SU-DHL-6 (cell line): ENCODE data around the gene INPPL1.

ENCODE experiments used
- H2AFZ ChIP-seq: fragments of 200-600 bp; sonication (generic); 2 replicates; pipeline ENCODE4 v1.6.1; 2014; ENCODE audit warnings: low read depth, mild to moderate bottlenecking, moderate library complexity, mixed read lengths, antibody characterized with exemption, low read length; ENCODE audit not compliant: severe bottlenecking
- H3F3A ChIP-seq: fragments of 200-600 bp; shearing (Covaris generic); 2 replicates; pipeline ENCODE4 v1.6.0; 2016; ENCODE audit warnings: antibody characterized with exemption, mild to moderate bottlenecking; ENCODE audit not compliant: insufficient read depth
- H3K27ac ChIP-seq: fragments of 200-600 bp; sonication (generic); 2 replicates; pipeline ENCODE4 v1.5.1; 2016; ENCODE audit warnings: low read depth, mild to moderate bottlenecking, low read length, moderate library complexity, mixed read lengths
- H3K27me3 ChIP-seq: fragments of 200-600 bp; sonication (generic), shearing (Covaris generic); 2 replicates; pipeline ENCODE4 v1.6.0; 2014; ENCODE audit warnings: mild to moderate bottlenecking, low read length
- H3K36me3 ChIP-seq: fragments of 200-600 bp; sonication (generic); 2 replicates; pipeline ENCODE4 v1.6.1; 2014; ENCODE audit warnings: mild to moderate bottlenecking, low read length, mixed read lengths
- H3K4me2 ChIP-seq: fragments of 300-600, 200-600 bp; shearing (Covaris generic), sonication (generic); 2 replicates; pipeline ENCODE4 v1.6.0; 2014; ENCODE audit warnings: low read length, low read depth, mild to moderate bottlenecking; ENCODE audit not compliant: poor library complexity, severe bottlenecking
- H3K4me3 ChIP-seq: fragments of 200-600 bp; sonication (generic); 2 replicates; pipeline ENCODE4 v1.5.1; 2014; ENCODE audit warnings: antibody characterized with exemption, low read length, mild to moderate bottlenecking, mixed read lengths; ENCODE audit not compliant: insufficient read depth, poor library complexity, severe bottlenecking
- H3K79me2 ChIP-seq: fragments of 200-600 bp; sonication (generic); 2 replicates; pipeline ENCODE4 v1.6.1; 2014; ENCODE audit warnings: mild to moderate bottlenecking, low read length, moderate library complexity; ENCODE audit not compliant: insufficient read depth
- H3K9ac ChIP-seq: fragments of 200-600 bp; sonication (generic); 2 replicates; pipeline ENCODE4 v1.7.0; 2014; ENCODE audit warnings: mild to moderate bottlenecking, low read length
- H3K9me2 ChIP-seq: fragments of 200-600 bp; sonication (generic); replicated peaks from 2 replicates; pipeline ENCODE4 v1.6.1; 2014; ENCODE audit warnings: low read length; ENCODE audit not compliant: insufficient read depth
- H3K9me3 ChIP-seq: fragments of 200-600 bp; sonication (generic); 2 replicates; pipeline ENCODE4 v1.6.1; 2014; ENCODE audit warnings: low read length, mixed read lengths; ENCODE audit not compliant: insufficient read depth
- H4K20me1 ChIP-seq: fragments of 200-600 bp; sonication (generic); 2 replicates; pipeline ENCODE4 v1.6.1; 2014; ENCODE audit warnings: low read depth, mild to moderate bottlenecking, antibody characterized with exemption, low read length, moderate library complexity, mixed read lengths
- EZH2phosphoT487 ChIP-seq: fragments of 200-600 bp; sonication (generic), shearing (Covaris generic); conservative IDR thresholded peaks from 2 replicates; pipeline ENCODE4 v1.6.1; 2018; ENCODE audit warnings: mild to moderate bottlenecking, antibody characterized with exemption, low read length, moderate library complexity, mixed read lengths
- TF ChIP-seq, protein P1 (sequence below): fragments of 200-600 bp; sonication (generic); IDR thresholded peaks from one replicate; pipeline ENCODE4 v1.5.1; 2017; ENCODE audit warnings: antibody characterized with exemption, mild to moderate bottlenecking, low read length, moderate library complexity; ENCODE audit not compliant: insufficient read depth, poor library complexity, severe bottlenecking

INPPL1 gene

DNA sequence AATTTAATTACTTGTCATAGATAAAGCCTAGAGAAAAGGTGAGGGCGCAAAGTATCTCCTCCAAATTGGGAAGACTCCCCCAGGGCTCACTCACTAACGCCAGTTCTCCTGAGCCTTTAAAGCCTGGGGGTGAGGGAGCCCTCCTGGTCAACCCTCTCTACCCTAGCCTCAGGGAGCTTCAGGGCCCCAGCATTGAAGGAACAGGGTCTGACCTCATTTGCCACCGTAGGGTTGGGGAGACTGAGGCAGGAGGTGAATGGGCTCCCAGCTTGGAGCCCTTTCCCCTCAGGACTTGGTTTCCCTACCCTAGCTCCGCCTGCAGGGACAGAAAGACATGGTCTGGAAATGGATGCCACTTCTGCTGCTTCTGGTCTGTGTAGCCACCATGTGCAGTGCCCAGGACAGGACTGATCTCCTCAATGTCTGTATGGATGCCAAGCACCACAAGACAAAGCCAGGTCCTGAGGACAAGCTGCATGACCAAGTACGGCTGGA, 6.3 kb upstream of the INPPL1 start:
- H3K27me3 ChIP-seq, result no peaks in the 10 kb centered on the region
- no peaks in the 10 kb centered on the region for H3K36me3 ChIP-seq
- H3K9me2 ChIP-seq, result no peaks in the 10 kb centered on the region
- no peak overlapping the region for H2AFZ ChIP-seq
- no peak overlapping the region for H3K9ac ChIP-seq
- no peak overlapping the region for H3K4me3 ChIP-seq
- no peaks in the 10 kb centered on the region for H3K79me2 ChIP-seq
- no peaks in the 10 kb centered on the region for H4K20me1 ChIP-seq
- no peak overlapping the region for H3K4me2 ChIP-seq
- H3K9me3 ChIP-seq, result no peaks in the 10 kb centered on the region
- TF ChIP-seq EZH2phosphoT487, result no peak
- TF ChIP-seq, protein P1, sequence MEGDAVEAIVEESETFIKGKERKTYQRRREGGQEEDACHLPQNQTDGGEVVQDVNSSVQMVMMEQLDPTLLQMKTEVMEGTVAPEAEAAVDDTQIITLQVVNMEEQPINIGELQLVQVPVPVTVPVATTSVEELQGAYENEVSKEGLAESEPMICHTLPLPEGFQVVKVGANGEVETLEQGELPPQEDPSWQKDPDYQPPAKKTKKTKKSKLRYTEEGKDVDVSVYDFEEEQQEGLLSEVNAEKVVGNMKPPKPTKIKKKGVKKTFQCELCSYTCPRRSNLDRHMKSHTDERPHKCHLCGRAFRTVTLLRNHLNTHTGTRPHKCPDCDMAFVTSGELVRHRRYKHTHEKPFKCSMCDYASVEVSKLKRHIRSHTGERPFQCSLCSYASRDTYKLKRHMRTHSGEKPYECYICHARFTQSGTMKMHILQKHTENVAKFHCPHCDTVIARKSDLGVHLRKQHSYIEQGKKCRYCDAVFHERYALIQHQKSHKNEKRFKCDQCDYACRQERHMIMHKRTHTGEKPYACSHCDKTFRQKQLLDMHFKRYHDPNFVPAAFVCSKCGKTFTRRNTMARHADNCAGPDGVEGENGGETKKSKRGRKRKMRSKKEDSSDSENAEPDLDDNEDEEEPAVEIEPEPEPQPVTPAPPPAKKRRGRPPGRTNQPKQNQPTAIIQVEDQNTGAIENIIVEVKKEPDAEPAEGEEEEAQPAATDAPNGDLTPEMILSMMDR, result no peak
- H3K27ac ChIP-seq, result no peak overlapping the region
- H3F3A ChIP-seq, result no peaks in the 10 kb centered on the region; the same call in 1 of the 2 replicates

DNA sequence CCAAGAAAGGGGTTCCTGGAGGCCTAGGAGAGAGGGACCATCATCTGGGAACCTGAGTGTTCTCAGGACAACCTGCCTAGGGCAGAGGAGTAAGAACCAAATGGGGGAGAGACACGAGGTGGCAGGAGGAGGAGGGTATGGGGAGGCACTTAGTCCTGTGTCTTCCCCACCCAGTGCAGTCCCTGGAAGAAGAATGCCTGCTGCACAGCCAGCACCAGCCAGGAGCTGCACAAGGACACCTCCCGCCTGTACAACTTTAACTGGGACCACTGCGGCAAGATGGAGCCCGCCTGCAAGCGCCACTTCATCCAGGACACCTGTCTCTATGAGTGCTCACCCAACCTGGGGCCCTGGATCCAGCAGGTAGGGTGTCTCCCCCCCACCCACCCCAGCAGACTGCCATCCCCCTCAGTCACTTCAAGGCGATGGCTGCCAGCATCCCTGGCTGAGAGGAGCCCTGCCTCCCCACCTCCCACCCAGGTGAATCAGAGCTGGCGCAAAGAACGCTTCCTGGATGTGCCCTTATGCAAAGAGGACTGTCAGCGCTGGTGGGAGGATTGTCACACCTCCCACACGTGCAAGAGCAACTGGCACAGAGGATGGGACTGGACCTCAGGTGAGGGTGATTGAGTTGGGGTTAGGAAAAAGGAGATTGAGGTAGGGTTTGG, 3.7 kb upstream of the INPPL1 start:
- Histone ChIP-seq H3K27me3 (no peaks in the 10 kb centered on the region), H3K4me3 (no peak overlapping the region), H3K9ac (peak overlapping the region; percentile 87; the same call in 1 of the 2 replicates), H2AFZ (peak overlapping the region; percentile 92), H3K27ac (no peak overlapping the region), H3K79me2 (peaks cover 16% of the 10 kb centered on the region), H4K20me1 (no peaks in the 10 kb centered on the region), H3K36me3 (no peaks in the 10 kb centered on the region), H3F3A (peaks cover 7% of the 10 kb centered on the region), H3K9me2 (no peaks in the 10 kb centered on the region), H3K9me3 (no peaks in the 10 kb centered on the region), H3K4me2 (peak overlapping the region; percentile 72)
- no peak for TF ChIP-seq EZH2phosphoT487
- TF ChIP-seq, protein P1, result no peak

DNA sequence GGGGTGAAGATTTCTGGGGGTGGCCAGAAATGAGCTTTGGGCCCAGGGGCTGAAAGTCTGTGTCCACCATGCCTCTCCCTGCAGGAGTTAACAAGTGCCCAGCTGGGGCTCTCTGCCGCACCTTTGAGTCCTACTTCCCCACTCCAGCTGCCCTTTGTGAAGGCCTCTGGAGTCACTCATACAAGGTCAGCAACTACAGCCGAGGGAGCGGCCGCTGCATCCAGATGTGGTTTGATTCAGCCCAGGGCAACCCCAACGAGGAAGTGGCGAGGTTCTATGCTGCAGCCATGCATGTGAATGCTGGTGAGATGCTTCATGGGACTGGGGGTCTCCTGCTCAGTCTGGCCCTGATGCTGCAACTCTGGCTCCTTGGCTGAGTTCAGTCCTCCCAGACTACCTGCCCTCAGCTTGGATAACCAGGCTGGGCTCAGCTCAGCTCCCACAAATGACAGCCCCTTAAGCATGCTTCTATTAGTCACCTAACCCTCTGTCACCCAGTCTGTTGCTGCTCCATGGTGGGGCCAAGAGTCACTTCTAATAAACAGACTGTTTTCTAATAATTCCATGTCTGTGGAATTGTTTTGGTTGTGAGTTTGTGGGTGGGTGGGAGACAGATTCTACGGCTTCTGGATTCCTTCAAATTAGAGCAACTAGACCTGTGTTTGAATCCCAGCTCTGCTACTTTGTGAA, 3.0 kb upstream of the INPPL1 start:
- peaks cover 8% of the 10 kb centered on the region for H3F3A ChIP-seq
- TF ChIP-seq, protein P1, result no peak
- H3K79me2 ChIP-seq, result peaks cover 18% of the 10 kb centered on the region
- no peaks in the 10 kb centered on the region for H3K27me3 ChIP-seq
- peak overlapping the region; percentile 87; the same call in 1 of the 2 replicates for H3K9ac ChIP-seq
- H4K20me1 ChIP-seq, result no peaks in the 10 kb centered on the region
- no peaks in the 10 kb centered on the region for H3K36me3 ChIP-seq
- H3K9me2 ChIP-seq, result no peaks in the 10 kb centered on the region
- no peak overlapping the region for H3K27ac ChIP-seq
- no peak overlapping the region for H3K4me3 ChIP-seq
- no peaks in the 10 kb centered on the region for H3K9me3 ChIP-seq
- peak overlapping the region; percentile 92 for H2AFZ ChIP-seq
- peak overlapping the region; percentile 72 for H3K4me2 ChIP-seq
